Measurements from ENCODE around the gene FNDC7. TPM values are rescaled to one million over a fixed set of nuclear protein-coding genes. Genes with fewer than 3 reads are reported as not detected.

Gene FNDC7
- total RNA-seq, 1 experiment from 2014 or later: 0.05 TPM

- ChIA-PET CTCF (no interaction called here), POLR2A (no interaction called here)
- peaks cover 14% of the 10 kb centered on the region; the same call in 1 of the 2 replicates for H3K36me3 ChIP-seq (ENCODE audit: control insufficient read depth, insufficient read depth, low read length)
- in situ Hi-C loops (cut with HindIII; ENCODE audit: low pct_unique_long_range_greater_than_20kb, low sequenced_read_pairs): no loop called here
- H3K27me3 ChIP-seq (ENCODE audit: control insufficient read depth, insufficient read depth, low read length): no peaks in the 10 kb centered on the region
- ATAC-seq (no peak), DNase-seq (ENCODE audit: low read depth, low spot score) (no peak)
- no peak overlapping the region for H3K4me3 ChIP-seq (ENCODE audit: low read depth in 2 of 2, low read length in 2 of 2)
- no peaks in the 10 kb centered on the region for H3K9me3 ChIP-seq (ENCODE audit: control insufficient read depth, insufficient read depth, low read depth, low read length)
- BruUV-seq (replicated peaks): no TSS peak
- TF ChIP-seq SIN3A (IDR thresholded peaks at IDR 0.05; ENCODE audit: borderline replicate concordance, insufficient read depth, low read depth, low read length) (no peak), TCF7L2 (IDR thresholded peaks at IDR 0.05; ENCODE audit: low read depth, low read length) (no peak), POLR2AphosphoS5 (IDR thresholded peaks at IDR 0.05; ENCODE audit: low read depth, low read length) (no peak), REST (IDR thresholded peaks at IDR 0.05; ENCODE audit: insufficient read depth in 1 of 2, low read depth in 2 of 2, low read length in 1 of 2) (no peak)
- TF ChIP-seq, protein P1, sequence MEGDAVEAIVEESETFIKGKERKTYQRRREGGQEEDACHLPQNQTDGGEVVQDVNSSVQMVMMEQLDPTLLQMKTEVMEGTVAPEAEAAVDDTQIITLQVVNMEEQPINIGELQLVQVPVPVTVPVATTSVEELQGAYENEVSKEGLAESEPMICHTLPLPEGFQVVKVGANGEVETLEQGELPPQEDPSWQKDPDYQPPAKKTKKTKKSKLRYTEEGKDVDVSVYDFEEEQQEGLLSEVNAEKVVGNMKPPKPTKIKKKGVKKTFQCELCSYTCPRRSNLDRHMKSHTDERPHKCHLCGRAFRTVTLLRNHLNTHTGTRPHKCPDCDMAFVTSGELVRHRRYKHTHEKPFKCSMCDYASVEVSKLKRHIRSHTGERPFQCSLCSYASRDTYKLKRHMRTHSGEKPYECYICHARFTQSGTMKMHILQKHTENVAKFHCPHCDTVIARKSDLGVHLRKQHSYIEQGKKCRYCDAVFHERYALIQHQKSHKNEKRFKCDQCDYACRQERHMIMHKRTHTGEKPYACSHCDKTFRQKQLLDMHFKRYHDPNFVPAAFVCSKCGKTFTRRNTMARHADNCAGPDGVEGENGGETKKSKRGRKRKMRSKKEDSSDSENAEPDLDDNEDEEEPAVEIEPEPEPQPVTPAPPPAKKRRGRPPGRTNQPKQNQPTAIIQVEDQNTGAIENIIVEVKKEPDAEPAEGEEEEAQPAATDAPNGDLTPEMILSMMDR (IDR thresholded peaks at IDR 0.05): no peak
- H3K27ac ChIP-seq (ENCODE audit: low read length): no peak overlapping the region
- intact Hi-C loops (cut with micrococcal nuclease; ENCODE audit: unreplicated experiment): no loop called here
- peaks cover 5% of the 10 kb centered on the region; the same call in 1 of the 2 replicates for H3K4me1 ChIP-seq (ENCODE audit: control insufficient read depth, insufficient read depth, low read length)
Observed at GRCh38 chr1:108749081-108749480, 36.4 kb downstream of the FNDC7 start.

- ATAC-seq (no peak), DNase-seq (ENCODE audit: low read depth, low spot score) (no peak)
- POLR2A ChIA-PET: no interaction called here
- Histone ChIP-seq H3K4me1 (ENCODE audit: control insufficient read depth, insufficient read depth, low read length) (peaks cover 5% of the 10 kb centered on the region; the same call in 1 of the 2 replicates), H3K9me3 (ENCODE audit: control insufficient read depth, insufficient read depth, low read depth, low read length) (no peaks in the 10 kb centered on the region), H3K4me3 (ENCODE audit: low read depth in 2 of 2, low read length in 2 of 2) (no peak overlapping the region), H3K27ac (ENCODE audit: low read length) (no peak overlapping the region), H3K27me3 (ENCODE audit: control insufficient read depth, insufficient read depth, low read length) (no peaks in the 10 kb centered on the region), H3K36me3 (ENCODE audit: control insufficient read depth, insufficient read depth, low read length) (peaks cover 14% of the 10 kb centered on the region)
- no peak for TF ChIP-seq REST (IDR thresholded peaks at IDR 0.05; ENCODE audit: insufficient read depth in 1 of 2, low read depth in 2 of 2, low read length in 1 of 2)
- TF ChIP-seq, protein P1 (IDR thresholded peaks at IDR 0.05): no peak
- no peak for TF ChIP-seq SIN3A (IDR thresholded peaks at IDR 0.05; ENCODE audit: borderline replicate concordance, insufficient read depth, low read depth, low read length)
- no peak for TF ChIP-seq TCF7L2 (IDR thresholded peaks at IDR 0.05; ENCODE audit: low read depth, low read length)
- intact Hi-C loops (cut with micrococcal nuclease; ENCODE audit: unreplicated experiment): no loop called here
- BruUV-seq (replicated peaks): no TSS peak
- in situ Hi-C loops (cut with HindIII; ENCODE audit: low pct_unique_long_range_greater_than_20kb, low sequenced_read_pairs): no loop called here
- CTCF ChIA-PET: no interaction called here
Observed at GRCh38 chr1:108750476-108751181, 37.9 kb downstream of the FNDC7 start.
